RWPE2 (cell line): Measurements from ENCODE around the gene ELOVL6.

Experiments
- ATAC-seq: fragments of 200-7000 bp; cut with Tn5 transposase; 3 replicates; pipeline ENCODE4 v1.9.1; 2021; ENCODE audit warnings: low read depth
- DNase-seq: peaks from one replicate; pipeline ENCODE4 v3.0.0-alpha.2; 2020; ENCODE audit warnings: low spot score
- H3K27ac ChIP-seq: fragments of 450-650 bp; 2 replicates; pipeline ENCODE4 v1.5.1; 2017; ENCODE audit warnings: mild to moderate bottlenecking; ENCODE audit not compliant: poor library complexity, severe bottlenecking
- H3K27me3 ChIP-seq: fragments of 250-450 bp; sonication (Bioruptor Pico); 2 replicates; pipeline ENCODE4 v1.5.1; 2021; ENCODE audit warnings: mild to moderate bottlenecking, moderate library complexity; ENCODE audit not compliant: insufficient read depth, poor library complexity, severe bottlenecking
- H3K36me3 ChIP-seq: fragments of 250-450 bp; sonication (Bioruptor Pico); 2 replicates; pipeline ENCODE4 v1.5.1; 2020; ENCODE audit warnings: low read depth, mild to moderate bottlenecking, moderate library complexity
- H3K4me1 ChIP-seq: fragments of 250-450 bp; sonication (Bioruptor Pico); 2 replicates; pipeline ENCODE4 v1.5.1; 2021; ENCODE audit warnings: mild to moderate bottlenecking, moderate library complexity; ENCODE audit not compliant: insufficient read depth, poor library complexity, severe bottlenecking
- H3K4me3 ChIP-seq: fragments of 250-450 bp; sonication (Bioruptor Pico); 2 replicates; pipeline ENCODE4 v1.5.1; 2021; ENCODE audit warnings: mild to moderate bottlenecking, moderate library complexity; ENCODE audit not compliant: severe bottlenecking
- H3K9me3 ChIP-seq: fragments of 250-450 bp; sonication (Bioruptor Pico); 2 replicates; pipeline ENCODE4 v1.5.1; 2021; ENCODE audit warnings: mild to moderate bottlenecking, moderate library complexity; ENCODE audit not compliant: severe bottlenecking
- TF ChIP-seq, protein P1 (sequence below): fragments of 450-650 bp; IDR thresholded peaks from one replicate; pipeline ENCODE4 v1.5.1; 2017; ENCODE audit warnings: mild to moderate bottlenecking, moderate library complexity; ENCODE audit not compliant: poor library complexity, severe bottlenecking

Gene ELOVL6

DNA sequence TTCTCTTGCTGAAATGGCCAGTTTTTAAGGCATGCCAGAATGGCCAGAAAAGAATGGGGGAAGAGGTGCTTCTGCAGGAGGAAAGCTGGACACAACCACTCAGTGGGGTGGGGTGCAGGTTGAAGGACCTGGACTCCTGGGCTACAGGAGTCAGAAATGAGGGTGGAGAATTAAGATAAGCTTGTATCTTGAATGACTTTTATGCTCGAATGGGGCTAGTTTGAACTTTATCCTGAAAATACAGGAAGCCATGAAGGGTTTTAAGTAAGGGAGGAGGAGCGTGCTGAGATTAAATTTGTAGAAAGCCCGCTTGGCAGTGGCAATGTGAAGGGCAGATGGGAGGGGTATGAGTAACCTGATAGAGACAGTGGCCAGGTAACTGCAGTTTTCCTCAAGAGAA is 66.5 kb downstream of the ELOVL6 start:
- H3K27ac ChIP-seq = no peak overlapping the region
- H3K36me3 ChIP-seq = peaks cover 13% of the 10 kb centered on the region
- ATAC-seq (no peak), DNase-seq (no peak)
- no peak overlapping the region for H3K4me3 ChIP-seq
- no peaks in the 10 kb centered on the region for H3K27me3 ChIP-seq
- TF ChIP-seq, protein P1, sequence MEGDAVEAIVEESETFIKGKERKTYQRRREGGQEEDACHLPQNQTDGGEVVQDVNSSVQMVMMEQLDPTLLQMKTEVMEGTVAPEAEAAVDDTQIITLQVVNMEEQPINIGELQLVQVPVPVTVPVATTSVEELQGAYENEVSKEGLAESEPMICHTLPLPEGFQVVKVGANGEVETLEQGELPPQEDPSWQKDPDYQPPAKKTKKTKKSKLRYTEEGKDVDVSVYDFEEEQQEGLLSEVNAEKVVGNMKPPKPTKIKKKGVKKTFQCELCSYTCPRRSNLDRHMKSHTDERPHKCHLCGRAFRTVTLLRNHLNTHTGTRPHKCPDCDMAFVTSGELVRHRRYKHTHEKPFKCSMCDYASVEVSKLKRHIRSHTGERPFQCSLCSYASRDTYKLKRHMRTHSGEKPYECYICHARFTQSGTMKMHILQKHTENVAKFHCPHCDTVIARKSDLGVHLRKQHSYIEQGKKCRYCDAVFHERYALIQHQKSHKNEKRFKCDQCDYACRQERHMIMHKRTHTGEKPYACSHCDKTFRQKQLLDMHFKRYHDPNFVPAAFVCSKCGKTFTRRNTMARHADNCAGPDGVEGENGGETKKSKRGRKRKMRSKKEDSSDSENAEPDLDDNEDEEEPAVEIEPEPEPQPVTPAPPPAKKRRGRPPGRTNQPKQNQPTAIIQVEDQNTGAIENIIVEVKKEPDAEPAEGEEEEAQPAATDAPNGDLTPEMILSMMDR = no peak
- peaks cover 22% of the 10 kb centered on the region for H3K4me1 ChIP-seq
- no peaks in the 10 kb centered on the region for H3K9me3 ChIP-seq

DNA sequence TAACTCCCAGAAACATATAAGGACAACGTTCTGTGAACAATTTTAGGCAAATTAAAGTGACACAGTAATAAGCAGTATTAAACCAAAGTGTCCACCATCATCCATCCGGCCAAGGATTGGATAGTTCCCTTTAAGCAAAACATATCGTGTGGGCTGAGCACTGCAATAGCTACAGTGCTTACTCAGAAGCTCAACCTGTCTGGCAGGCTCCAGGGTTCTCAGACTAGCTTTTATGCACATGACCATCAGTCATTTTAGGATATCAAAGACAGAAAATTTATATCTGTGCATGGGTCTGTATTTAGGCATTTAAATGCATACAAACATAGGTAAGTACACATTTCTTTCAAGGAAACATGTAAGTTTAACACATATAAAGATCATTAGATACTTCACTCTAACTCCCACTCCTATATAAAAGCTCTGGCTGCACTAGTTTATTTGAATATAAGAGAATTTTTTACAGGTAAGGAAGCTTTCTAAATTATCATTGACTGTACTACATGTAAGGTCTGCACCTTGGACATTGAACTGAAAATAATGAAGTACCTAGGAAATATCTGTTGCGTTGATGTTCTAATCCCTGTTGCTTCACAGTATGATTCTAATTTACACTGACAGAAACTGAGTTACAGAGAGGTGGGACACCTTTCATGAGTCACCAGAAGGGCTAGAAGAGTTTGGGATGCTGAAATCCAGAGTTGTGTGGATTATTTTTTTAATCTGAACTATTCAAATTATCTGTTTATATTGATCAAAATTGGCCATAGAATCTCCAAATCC is 67.6 kb downstream of the ELOVL6 start:
- Histone ChIP-seq H3K4me3 (no peak overlapping the region), H3K4me1 (peaks cover 22% of the 10 kb centered on the region), H3K36me3 (peaks cover 13% of the 10 kb centered on the region), H3K9me3 (no peaks in the 10 kb centered on the region), H3K27me3 (no peaks in the 10 kb centered on the region), H3K27ac (no peak overlapping the region)
- TF ChIP-seq, protein P1 = no peak
- DNase-seq (no peak), ATAC-seq (peak; percentile 58)

DNA sequence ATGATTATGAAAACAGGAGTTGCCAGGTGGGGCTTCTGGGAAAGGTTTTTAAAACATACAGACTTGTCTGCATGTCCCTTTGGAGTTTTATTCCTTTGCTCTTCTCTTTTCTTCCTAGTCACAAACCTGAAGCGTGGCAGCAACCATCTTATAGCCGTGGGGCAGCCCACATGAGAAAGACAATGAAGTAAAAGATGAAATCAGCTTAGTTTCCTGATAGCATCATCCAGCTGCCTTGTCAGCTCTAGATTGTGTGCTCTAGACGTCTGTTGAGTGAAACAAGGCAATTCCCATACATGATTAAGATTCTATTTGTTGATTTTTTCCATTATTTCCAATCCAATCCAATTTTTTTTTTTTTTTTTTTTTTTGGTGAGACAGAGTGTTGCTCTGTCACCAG is 68.9 kb downstream of the ELOVL6 start:
- Histone ChIP-seq H3K27ac (no peak overlapping the region), H3K27me3 (no peaks in the 10 kb centered on the region), H3K4me1 (peaks cover 22% of the 10 kb centered on the region), H3K9me3 (no peaks in the 10 kb centered on the region), H3K4me3 (no peak overlapping the region), H3K36me3 (peaks cover 13% of the 10 kb centered on the region)
- DNase-seq = no peak
- TF ChIP-seq, protein P1 = no peak
- no peak for ATAC-seq

DNA sequence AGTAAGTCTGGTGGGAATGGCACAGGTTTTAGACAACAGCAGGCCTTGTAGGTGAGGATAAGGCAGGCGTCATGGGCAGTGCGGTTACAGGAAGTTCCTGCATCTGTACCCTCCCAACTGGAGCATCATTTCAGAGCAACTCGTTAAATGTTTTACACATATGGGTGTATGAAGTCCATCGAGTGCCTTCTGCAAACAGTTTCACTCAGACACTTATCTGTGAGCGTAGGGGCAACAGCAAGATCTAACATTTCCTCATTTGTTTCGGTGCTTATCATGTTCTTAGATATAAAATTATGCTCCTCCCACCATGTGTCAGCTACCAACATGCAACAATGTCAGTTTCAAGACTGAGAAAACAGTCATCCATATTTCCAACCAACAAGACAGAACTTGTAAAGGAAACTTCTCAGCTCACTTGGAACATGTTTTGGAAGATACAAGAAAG is 69.9 kb downstream of the ELOVL6 start:
- peaks cover 22% of the 10 kb centered on the region for H3K4me1 ChIP-seq
- no peak overlapping the region for H3K4me3 ChIP-seq
- H3K9me3 ChIP-seq = no peaks in the 10 kb centered on the region
- peak; percentile 78 for ATAC-seq
- peaks cover 11% of the 10 kb centered on the region for H3K36me3 ChIP-seq
- TF ChIP-seq, protein P1 = no peak
- no peak for DNase-seq
- H3K27me3 ChIP-seq = no peaks in the 10 kb centered on the region
- no peak overlapping the region for H3K27ac ChIP-seq

DNA sequence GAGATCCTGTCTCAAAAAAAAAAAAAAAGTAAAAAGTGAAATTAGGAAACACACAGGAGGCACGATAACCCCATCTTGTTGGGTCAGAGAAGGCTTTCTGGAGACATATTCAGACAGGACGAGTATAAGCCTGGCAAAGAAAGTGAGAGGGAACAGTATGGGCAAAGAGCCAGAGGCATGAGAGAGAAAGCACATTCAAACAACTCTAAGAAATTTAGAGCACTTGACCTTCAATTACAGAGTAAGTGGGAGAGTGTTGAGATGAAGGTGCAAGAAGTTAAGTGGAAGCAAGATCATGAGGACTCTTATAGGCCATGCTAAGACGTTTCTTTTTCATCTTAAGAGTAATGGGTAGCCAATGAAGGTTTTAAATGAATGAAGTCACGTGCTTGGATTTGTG is 70.4 kb downstream of the ELOVL6 start:
- Histone ChIP-seq H3K27me3 (no peaks in the 10 kb centered on the region), H3K36me3 (peaks cover 14% of the 10 kb centered on the region), H3K4me3 (no peak overlapping the region), H3K9me3 (no peaks in the 10 kb centered on the region), H3K27ac (no peak overlapping the region), H3K4me1 (peaks cover 22% of the 10 kb centered on the region)
- ATAC-seq = no peak
- TF ChIP-seq, protein P1 = no peak
- no peak for DNase-seq
